ENCODE results near the gene NRG2. TPM values are rescaled to one million over a fixed set of nuclear protein-coding genes. Genes with fewer than 3 reads are reported as not detected.

The NRG2 gene
- total RNA-seq, 2 experiments from 2014 or later: 0.08 to 0.17 TPM

- peaks cover 39 to 49% of the 10 kb centered on the region in 2 experiments for H3K27me3 ChIP-seq (ENCODE audit: control insufficient read depth in 1 of 2, insufficient read depth in 2 of 2, low read length in 2 of 2)
- H3K27ac Mint-ChIP-seq: no peak overlapping the region
- TF ChIP-seq, protein P1, sequence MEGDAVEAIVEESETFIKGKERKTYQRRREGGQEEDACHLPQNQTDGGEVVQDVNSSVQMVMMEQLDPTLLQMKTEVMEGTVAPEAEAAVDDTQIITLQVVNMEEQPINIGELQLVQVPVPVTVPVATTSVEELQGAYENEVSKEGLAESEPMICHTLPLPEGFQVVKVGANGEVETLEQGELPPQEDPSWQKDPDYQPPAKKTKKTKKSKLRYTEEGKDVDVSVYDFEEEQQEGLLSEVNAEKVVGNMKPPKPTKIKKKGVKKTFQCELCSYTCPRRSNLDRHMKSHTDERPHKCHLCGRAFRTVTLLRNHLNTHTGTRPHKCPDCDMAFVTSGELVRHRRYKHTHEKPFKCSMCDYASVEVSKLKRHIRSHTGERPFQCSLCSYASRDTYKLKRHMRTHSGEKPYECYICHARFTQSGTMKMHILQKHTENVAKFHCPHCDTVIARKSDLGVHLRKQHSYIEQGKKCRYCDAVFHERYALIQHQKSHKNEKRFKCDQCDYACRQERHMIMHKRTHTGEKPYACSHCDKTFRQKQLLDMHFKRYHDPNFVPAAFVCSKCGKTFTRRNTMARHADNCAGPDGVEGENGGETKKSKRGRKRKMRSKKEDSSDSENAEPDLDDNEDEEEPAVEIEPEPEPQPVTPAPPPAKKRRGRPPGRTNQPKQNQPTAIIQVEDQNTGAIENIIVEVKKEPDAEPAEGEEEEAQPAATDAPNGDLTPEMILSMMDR (IDR thresholded peaks at IDR 0.05): no peak
- H3K27ac ChIP-seq (ENCODE audit: low read depth in 1 of 2, low read length in 2 of 2): no peak overlapping the region
- DNase-seq: no peak
- POLR2A ChIA-PET: no interaction called here
- H3K9me3 ChIP-seq (ENCODE audit: control insufficient read depth in 1 of 2, insufficient read depth in 1 of 2, low read length in 2 of 2): peaks cover 0 to 12% of the 10 kb centered on the region in 2 experiments
- intact Hi-C loops (cut with DNase I, micrococcal nuclease): no loop called here
- H3K36me3 Mint-ChIP-seq (ENCODE audit: low read depth): no peaks in the 10 kb centered on the region
- H3K4me3 ChIP-seq (ENCODE audit: low read length): no peak overlapping the region
- ATAC-seq (ENCODE audit: poor library complexity): no peak
- peaks cover 49% of the 10 kb centered on the region for H3K27me3 Mint-ChIP-seq
- peaks cover 5% of the 10 kb centered on the region for H3K4me1 Mint-ChIP-seq (ENCODE audit: low read depth)
- no peaks in the 10 kb centered on the region for H3K9me3 Mint-ChIP-seq
- peaks cover 9% of the 10 kb centered on the region for H3K4me1 ChIP-seq (ENCODE audit: insufficient read depth, low read length)
- CTCF ChIA-PET: no interaction called here
- H3K4me3 Mint-ChIP-seq: no peak overlapping the region
- no peaks in the 10 kb centered on the region for H3K36me3 ChIP-seq (ENCODE audit: insufficient read depth, low read length)
These were observed 141.1 kb downstream of the NRG2 start for GRCh38 chr5:139901986-139902385.

- ChIA-PET POLR2A (no interaction called here), CTCF (no interaction called here)
- H3K36me3 Mint-ChIP-seq (ENCODE audit: low read depth): no peaks in the 10 kb centered on the region
- peaks cover 0 to 12% of the 10 kb centered on the region in 2 experiments for H3K9me3 ChIP-seq (ENCODE audit: control insufficient read depth in 1 of 2, insufficient read depth in 1 of 2, low read length in 2 of 2)
- H3K27ac ChIP-seq (ENCODE audit: low read depth in 1 of 2, low read length in 2 of 2): no peak overlapping the region
- no peaks in the 10 kb centered on the region for H3K36me3 ChIP-seq (ENCODE audit: insufficient read depth, low read length)
- TF ChIP-seq, protein P1 (IDR thresholded peaks at IDR 0.05): no peak
- H3K27ac Mint-ChIP-seq: no peak overlapping the region
- peaks cover 55% of the 10 kb centered on the region for H3K27me3 Mint-ChIP-seq
- H3K4me1 Mint-ChIP-seq (ENCODE audit: low read depth): peaks cover 5% of the 10 kb centered on the region
- peaks cover 36 to 49% of the 10 kb centered on the region in 2 experiments for H3K27me3 ChIP-seq (ENCODE audit: control insufficient read depth in 1 of 2, insufficient read depth in 2 of 2, low read length in 2 of 2)
- H3K4me1 ChIP-seq (ENCODE audit: insufficient read depth, low read length): peaks cover 9% of the 10 kb centered on the region
- ATAC-seq (ENCODE audit: poor library complexity): no peak
- no peak overlapping the region for H3K4me3 Mint-ChIP-seq
- intact Hi-C loops (cut with DNase I, micrococcal nuclease): no loop called here
- DNase-seq: no peak
- H3K4me3 ChIP-seq (ENCODE audit: low read length): no peak overlapping the region
- no peaks in the 10 kb centered on the region for H3K9me3 Mint-ChIP-seq
These were observed 141.9 kb downstream of the NRG2 start for GRCh38 chr5:139901251-139901575.

- no peaks in the 10 kb centered on the region for H3K36me3 Mint-ChIP-seq (ENCODE audit: low read depth)
- peaks cover 0 to 12% of the 10 kb centered on the region in 2 experiments for H3K9me3 ChIP-seq (ENCODE audit: control insufficient read depth in 1 of 2, insufficient read depth in 1 of 2, low read length in 2 of 2)
- peaks cover 32 to 48% of the 10 kb centered on the region in 2 experiments for H3K27me3 ChIP-seq (ENCODE audit: control insufficient read depth in 1 of 2, insufficient read depth in 2 of 2, low read length in 2 of 2)
These were observed 142.4 kb downstream of the NRG2 start for GRCh38 chr5:139900546-139901250.

More at GRCh38 chr5:139900546-139901250, 142.4 kb downstream of the NRG2 start:
- TF ChIP-seq, protein P1 (IDR thresholded peaks at IDR 0.05): no peak
- Histone ChIP-seq H3K36me3 (ENCODE audit: insufficient read depth, low read length) (no peaks in the 10 kb centered on the region), H3K4me3 (ENCODE audit: low read length) (no peak overlapping the region), H3K4me1 (ENCODE audit: insufficient read depth, low read length) (peaks cover 9% of the 10 kb centered on the region), H3K27ac (ENCODE audit: low read depth in 1 of 2, low read length in 2 of 2) (no peak overlapping the region)
- POLR2A ChIA-PET: no interaction called here
- intact Hi-C loops (cut with DNase I, micrococcal nuclease): no loop called here
- Mint-ChIP-seq H3K9me3 (no peaks in the 10 kb centered on the region), H3K27ac (no peak overlapping the region), H3K27me3 (peaks cover 55% of the 10 kb centered on the region), H3K4me3 (no peak overlapping the region), H3K4me1 (ENCODE audit: low read depth) (peaks cover 5% of the 10 kb centered on the region)
- CTCF ChIA-PET: no interaction called here
- DNase-seq: no peak
- ATAC-seq (ENCODE audit: poor library complexity): no peak
